K562 (cell line): ENCODE measurements around the gene PRM2. TPM values are rescaled to one million over a fixed set of nuclear protein-coding genes. Genes with fewer than 3 reads are reported as not detected.

ENCODE experiments used
- CBX3 ChIP-seq, 2 experiments: IDR thresholded peaks; 1 replicate in 1 of 2; 2 replicates in 1 of 2; pipeline ENCODE4 v1.6.1; 2012; ENCODE audit warnings: inconsistent platforms in 2 of 2, low read length in 2 of 2, borderline replicate concordance in 1 of 2, control low read depth in 1 of 2
- CHD4 ChIP-seq: fragments of 200-600 bp; sonication (generic); IDR thresholded peaks from 3 replicates; pipeline ENCODE4 v1.6.1; 2012; ENCODE audit warnings: low read depth, mild to moderate bottlenecking, mixed read lengths, low read length, inconsistent platforms; ENCODE audit not compliant: insufficient read depth, insufficient replicate concordance, poor library complexity, severe bottlenecking
- ETV5 ChIP-seq: sonication (generic); formaldehyde crosslinking; IDR thresholded peaks from 2 replicates; pipeline ENCODE4 v1.4.0; 2020; ENCODE audit warnings: low read depth, mild to moderate bottlenecking, missing genetic modification reagents
- HDAC8 ChIP-seq: fragments of 450-650 bp; IDR thresholded peaks from 2 replicates; pipeline ENCODE4 v1.6.1; 2016; ENCODE audit warnings: mild to moderate bottlenecking, missing genetic modification characterization, moderate library complexity, missing compliant biosample characterization
- L3MBTL2 ChIP-seq: fragments of 450-650 bp; IDR thresholded peaks from 2 replicates; pipeline ENCODE4 v1.6.1; 2016; ENCODE audit warnings: mild to moderate bottlenecking, moderate library complexity
- MIER1 ChIP-seq: fragments of 450-650 bp; IDR thresholded peaks from 2 replicates; pipeline ENCODE4 v1.6.1; 2016; ENCODE audit warnings: antibody characterized with exemption, mild to moderate bottlenecking, low read depth
- MXD1 ChIP-seq: fragments of 250-450 bp; sonication (Bioruptor Pico); IDR thresholded peaks from 2 replicates; pipeline ENCODE4 v1.8.0; 2021; ENCODE audit warnings: borderline replicate concordance, mild to moderate bottlenecking, moderate library complexity; ENCODE audit not compliant: poor library complexity, severe bottlenecking
- NFE2 ChIP-seq: IDR thresholded peaks from 2 replicates; pipeline ENCODE4 v1.6.1; 2014; ENCODE audit warnings: antibody characterized with exemption, low read depth
- PHF20 ChIP-seq: fragments of 450-650 bp; IDR thresholded peaks from 2 replicates; pipeline ENCODE4 v1.6.1; 2018; ENCODE audit not compliant: partially characterized antibody
- POLR3G ChIP-seq: IDR thresholded peaks from 2 replicates; pipeline ENCODE4 v1.6.1; 2011; ENCODE audit not compliant: insufficient read length, insufficient replicate concordance; ENCODE audit errors: extremely low read depth
- YBX1 ChIP-seq: fragments of 450-650 bp; IDR thresholded peaks from 2 replicates; pipeline ENCODE4 v1.7.1; 2016; ENCODE audit warnings: mild to moderate bottlenecking
- ZFP30 ChIP-seq: fragments of 250-450 bp; sonication (Bioruptor Pico); IDR thresholded peaks from 2 replicates; pipeline ENCODE4 v1.8.0; 2022; ENCODE audit warnings: moderate library complexity, mild to moderate bottlenecking, inconsistent platforms, borderline replicate concordance
- ZFP36 ChIP-seq: fragments of 150-350 bp; IDR thresholded peaks from 2 replicates; pipeline ENCODE4 v1.6.1; 2018; ENCODE audit warnings: low read length, low read depth; ENCODE audit not compliant: partially characterized antibody
- ZNF12 ChIP-seq: sonication (generic); formaldehyde crosslinking; IDR thresholded peaks from 2 replicates; pipeline ENCODE4 v1.4.0; 2020; ENCODE audit warnings: mild to moderate bottlenecking, missing genetic modification reagents
- ZNF507 ChIP-seq: conservative IDR thresholded peaks from 2 replicates; pipeline ENCODE4 v1.6.1; 2017; ENCODE audit warnings: missing genetic modification characterization, missing compliant biosample characterization
- ZSCAN29 ChIP-seq: fragments of 450-650 bp; IDR thresholded peaks from 2 replicates; pipeline ENCODE4 v1.6.1; 2017
- polyA plus RNA-seq, 8 experiments: library from polyadenylated mRNA; depleted of rRNA in 4 of 8; stranded (reverse) in 5 of 8; unstranded in 3 of 8; fragments of >200 nt; fragmentation: Nextera tagmentation in 2 of 8; fragmentation: Illumina TruSeq in 1 of 8; extraction: Ambion mirVana in 2 of 8; extraction: Trizol in 1 of 8; gene quantifications; 2 replicates each; pipeline versions ENCODE4 v1.2.1 to v1.2.3, GENCODE V29; 2011 to 2014; ENCODE audit warnings: inconsistent platforms in 1 of 8, missing spikeins in 1 of 8
- total RNA-seq, 7 experiments: library from RNA; depleted of rRNA in 6 of 7; stranded (reverse); fragments of >200 nt in 6 of 7; fragmentation: Illumina TruSeq in 2 of 7; extraction: Trizol in 2 of 7; gene quantifications; 2 replicates each; pipeline versions ENCODE4 v1.2.1 to v1.2.3, GENCODE V29; 2011 to 2021; ENCODE audit warnings: low replicate concordance in 1 of 7
- TF ChIP-seq, protein P1 (sequence below): fragments of 450-650 bp; formaldehyde crosslinking; IDR thresholded peaks from 2 replicates; pipeline ENCODE4 v1.4.0; 2020; ENCODE audit warnings: mild to moderate bottlenecking, moderate library complexity
- TF ChIP-seq, protein P2 (sequence below), 2 experiments: IDR thresholded peaks in 1 of 2; conservative IDR thresholded peaks in 1 of 2; 2 replicates each; pipeline ENCODE4 v1.6.1; 2016; ENCODE audit warnings: low read depth in 2 of 2, mild to moderate bottlenecking in 1 of 2, missing compliant biosample characterization in 1 of 2, missing genetic modification characterization in 1 of 2, moderate library complexity in 1 of 2
- TF ChIP-seq, protein P3 (sequence below): fragments of 450-650 bp; IDR thresholded peaks from 2 replicates; pipeline ENCODE4 v1.6.1; 2016; ENCODE audit warnings: missing biosample characterization, missing genetic modification characterization

PRM2 gene
- total and polyA plus RNA-seq, 9 of the 15 experiments (the other 6 are each of a cell fraction or from before 2014, with no cell fraction given): not detected

GRCh38 chr16:11232852-11233726, 43.2 kb downstream of the PRM2 start (continued):
- TF ChIP-seq PHF20: no peak
- TF ChIP-seq, protein P1, sequence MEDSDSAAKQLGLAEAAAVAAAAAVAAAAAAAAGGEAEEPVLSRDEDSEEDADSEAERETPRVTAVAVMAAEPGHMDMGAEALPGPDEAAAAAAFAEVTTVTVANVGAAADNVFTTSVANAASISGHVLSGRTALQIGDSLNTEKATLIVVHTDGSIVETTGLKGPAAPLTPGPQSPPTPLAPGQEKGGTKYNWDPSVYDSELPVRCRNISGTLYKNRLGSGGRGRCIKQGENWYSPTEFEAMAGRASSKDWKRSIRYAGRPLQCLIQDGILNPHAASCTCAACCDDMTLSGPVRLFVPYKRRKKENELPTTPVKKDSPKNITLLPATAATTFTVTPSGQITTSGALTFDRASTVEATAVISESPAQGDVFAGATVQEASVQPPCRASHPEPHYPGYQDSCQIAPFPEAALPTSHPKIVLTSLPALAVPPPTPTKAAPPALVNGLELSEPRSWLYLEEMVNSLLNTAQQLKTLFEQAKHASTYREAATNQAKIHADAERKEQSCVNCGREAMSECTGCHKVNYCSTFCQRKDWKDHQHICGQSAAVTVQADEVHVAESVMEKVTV: no peak
- TF ChIP-seq ZNF12 (CRISPR knock-in tag): no peak
- TF ChIP-seq ZNF507 (tag): no peak
- TF ChIP-seq YBX1: no peak
- TF ChIP-seq CHD4: no peak
- TF ChIP-seq MXD1 (CRISPR knock-in tag): no peak
- peak; percentile 67 for TF ChIP-seq ETV5 (CRISPR knock-in tag)
- peak in 1 of 2 experiments; percentile 42; a peak in 1 of 3 replicates for TF ChIP-seq CBX3 (IDR thresholded peaks at IDR 0.05; ENCODE audit: borderline replicate concordance in 1 of 2, low read length in 2 of 2)
- TF ChIP-seq HDAC8: peak; percentile 75
- no peak for TF ChIP-seq ZFP30 (CRISPR knock-in tag)
- peak; percentile 22 for TF ChIP-seq ZFP36
- no peak for TF ChIP-seq ZSCAN29
- TF ChIP-seq MIER1: no peak
- TF ChIP-seq, protein P2, sequence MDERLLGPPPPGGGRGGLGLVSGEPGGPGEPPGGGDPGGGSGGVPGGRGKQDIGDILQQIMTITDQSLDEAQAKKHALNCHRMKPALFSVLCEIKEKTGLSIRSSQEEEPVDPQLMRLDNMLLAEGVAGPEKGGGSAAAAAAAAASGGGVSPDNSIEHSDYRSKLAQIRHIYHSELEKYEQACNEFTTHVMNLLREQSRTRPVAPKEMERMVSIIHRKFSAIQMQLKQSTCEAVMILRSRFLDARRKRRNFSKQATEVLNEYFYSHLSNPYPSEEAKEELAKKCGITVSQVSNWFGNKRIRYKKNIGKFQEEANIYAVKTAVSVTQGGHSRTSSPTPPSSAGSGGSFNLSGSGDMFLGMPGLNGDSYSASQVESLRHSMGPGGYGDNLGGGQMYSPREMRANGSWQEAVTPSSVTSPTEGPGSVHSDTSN (CRISPR knock-in tag; IDR thresholded peaks at IDR 0.05; ENCODE audit: low read depth): no peak
- TF ChIP-seq, protein P2 (tag; conservative IDR thresholded peaks at IDR 0.05; ENCODE audit: low read depth): no peak
- TF ChIP-seq, protein P3, sequence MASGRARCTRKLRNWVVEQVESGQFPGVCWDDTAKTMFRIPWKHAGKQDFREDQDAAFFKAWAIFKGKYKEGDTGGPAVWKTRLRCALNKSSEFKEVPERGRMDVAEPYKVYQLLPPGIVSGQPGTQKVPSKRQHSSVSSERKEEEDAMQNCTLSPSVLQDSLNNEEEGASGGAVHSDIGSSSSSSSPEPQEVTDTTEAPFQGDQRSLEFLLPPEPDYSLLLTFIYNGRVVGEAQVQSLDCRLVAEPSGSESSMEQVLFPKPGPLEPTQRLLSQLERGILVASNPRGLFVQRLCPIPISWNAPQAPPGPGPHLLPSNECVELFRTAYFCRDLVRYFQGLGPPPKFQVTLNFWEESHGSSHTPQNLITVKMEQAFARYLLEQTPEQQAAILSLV (tag): peak; percentile 49; the same call in 1 of the 2 replicates
- TF ChIP-seq POLR3G: no peak
- TF ChIP-seq L3MBTL2: peak; percentile 98
- peak; percentile 44; the same call in 1 of the 2 replicates for TF ChIP-seq NFE2
